Activated CD8-positive, alpha-beta T cell treated with anti-CD3 and anti-CD28 coated beads for 36 hours (primary cell): ENCODE measurements around the gene KAZN. TPM values are rescaled to one million over a fixed set of nuclear protein-coding genes. Genes with fewer than 3 reads are reported as not detected.

Experiments used
- ATAC-seq: fragments of 200-7000 bp; cut with Tn5 transposase; one replicate; pipeline ENCODE4 v1.10.0; 2021; ENCODE audit warnings: mild to moderate bottlenecking, moderate library complexity
- CTCF ChIA-PET: fragments of 350-600 bp; sonication (Branson Sonifier 250); formaldehyde crosslinking; loops from one replicate; lab custom pipeline; 2021; ENCODE audit warnings: antibody characterized with exemption; lab: Charles Lee
- POLR2A ChIA-PET: fragments of 350-600 bp; sonication (Branson Sonifier 250); formaldehyde crosslinking; loops from one replicate; lab custom pipeline; 2021; ENCODE audit warnings: antibody characterized with exemption; lab: Charles Lee
- DNase-seq: peaks from one replicate; pipeline ENCODE4 v3.0.0-alpha.2; 2020
- H3K27ac Mint-ChIP-seq: one replicate; pipeline ENCODE4 v1.8.0; 2021; ENCODE audit warnings: mild to moderate bottlenecking, mixed read lengths
- H3K27me3 Mint-ChIP-seq: one replicate; pipeline ENCODE4 v1.8.0; 2021; ENCODE audit warnings: mixed read lengths
- H3K36me3 Mint-ChIP-seq: one replicate; pipeline ENCODE4 v1.8.0; 2021; ENCODE audit warnings: low read depth, mixed read lengths
- H3K4me1 Mint-ChIP-seq: one replicate; pipeline ENCODE4 v1.8.0; 2021; ENCODE audit warnings: low read depth, mixed read lengths
- H3K4me3 Mint-ChIP-seq: one replicate; pipeline ENCODE4 v1.8.0; 2021; ENCODE audit warnings: mild to moderate bottlenecking, moderate library complexity, mixed read lengths
- H3K9me3 Mint-ChIP-seq: one replicate; pipeline ENCODE4 v1.8.0; 2021; ENCODE audit warnings: mixed read lengths
- intact Hi-C: fragments of 100-400 bp; cut with micrococcal nuclease; formaldehyde crosslinking; loops from one replicate; pipeline ENCODE4 v1.10.0; 2022
- total RNA-seq, 2 experiments: library from RNA; stranded (reverse); gene quantifications; one replicate each; pipeline ENCODE4 v1.2.3, GENCODE V29; 2021
- TF ChIP-seq, protein P1 (sequence below): fragments of 200-600 bp; IDR thresholded peaks from one replicate; pipeline ENCODE4 v1.8.0; 2022; ENCODE audit warnings: antibody characterized with exemption, mild to moderate bottlenecking

KAZN gene
- total RNA-seq, 2 experiments from 2014 or later: 1.7 to 1.9 TPM

DNA sequence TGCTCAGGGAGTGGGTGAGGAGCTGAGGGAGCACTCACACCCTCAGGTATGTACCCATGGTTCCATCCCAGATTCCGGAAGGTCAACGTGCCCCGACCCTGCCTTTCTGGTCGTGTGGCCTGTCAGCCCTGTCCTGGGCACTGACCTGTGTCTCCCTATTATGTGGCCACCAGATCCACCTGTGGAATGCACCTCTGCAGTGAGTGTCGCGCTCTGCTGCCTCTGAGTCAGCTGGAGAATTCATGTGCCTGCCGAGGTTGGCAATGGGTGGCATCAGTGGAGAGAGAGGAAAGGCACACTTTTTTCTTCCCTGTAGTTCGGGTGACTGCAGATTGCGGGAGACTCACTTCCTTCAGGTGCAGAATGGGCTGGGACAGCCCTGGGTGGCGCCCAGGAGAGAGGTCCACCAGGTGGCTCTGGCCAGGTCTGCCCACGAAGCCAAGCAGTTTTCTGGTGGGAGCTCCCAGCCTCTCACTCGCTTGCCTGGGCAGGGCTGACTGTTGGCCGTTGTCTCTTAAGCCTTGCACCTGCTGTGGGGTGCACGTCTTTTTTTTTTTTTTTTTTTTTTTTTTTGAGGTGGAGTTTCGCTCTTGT lies 378.9 kb downstream of the KAZN start:
- TF ChIP-seq, protein P1, sequence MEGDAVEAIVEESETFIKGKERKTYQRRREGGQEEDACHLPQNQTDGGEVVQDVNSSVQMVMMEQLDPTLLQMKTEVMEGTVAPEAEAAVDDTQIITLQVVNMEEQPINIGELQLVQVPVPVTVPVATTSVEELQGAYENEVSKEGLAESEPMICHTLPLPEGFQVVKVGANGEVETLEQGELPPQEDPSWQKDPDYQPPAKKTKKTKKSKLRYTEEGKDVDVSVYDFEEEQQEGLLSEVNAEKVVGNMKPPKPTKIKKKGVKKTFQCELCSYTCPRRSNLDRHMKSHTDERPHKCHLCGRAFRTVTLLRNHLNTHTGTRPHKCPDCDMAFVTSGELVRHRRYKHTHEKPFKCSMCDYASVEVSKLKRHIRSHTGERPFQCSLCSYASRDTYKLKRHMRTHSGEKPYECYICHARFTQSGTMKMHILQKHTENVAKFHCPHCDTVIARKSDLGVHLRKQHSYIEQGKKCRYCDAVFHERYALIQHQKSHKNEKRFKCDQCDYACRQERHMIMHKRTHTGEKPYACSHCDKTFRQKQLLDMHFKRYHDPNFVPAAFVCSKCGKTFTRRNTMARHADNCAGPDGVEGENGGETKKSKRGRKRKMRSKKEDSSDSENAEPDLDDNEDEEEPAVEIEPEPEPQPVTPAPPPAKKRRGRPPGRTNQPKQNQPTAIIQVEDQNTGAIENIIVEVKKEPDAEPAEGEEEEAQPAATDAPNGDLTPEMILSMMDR: no peak
- CTCF ChIA-PET: no interaction called here
- no peaks in the 10 kb centered on the region for H3K27me3 Mint-ChIP-seq

DNA sequence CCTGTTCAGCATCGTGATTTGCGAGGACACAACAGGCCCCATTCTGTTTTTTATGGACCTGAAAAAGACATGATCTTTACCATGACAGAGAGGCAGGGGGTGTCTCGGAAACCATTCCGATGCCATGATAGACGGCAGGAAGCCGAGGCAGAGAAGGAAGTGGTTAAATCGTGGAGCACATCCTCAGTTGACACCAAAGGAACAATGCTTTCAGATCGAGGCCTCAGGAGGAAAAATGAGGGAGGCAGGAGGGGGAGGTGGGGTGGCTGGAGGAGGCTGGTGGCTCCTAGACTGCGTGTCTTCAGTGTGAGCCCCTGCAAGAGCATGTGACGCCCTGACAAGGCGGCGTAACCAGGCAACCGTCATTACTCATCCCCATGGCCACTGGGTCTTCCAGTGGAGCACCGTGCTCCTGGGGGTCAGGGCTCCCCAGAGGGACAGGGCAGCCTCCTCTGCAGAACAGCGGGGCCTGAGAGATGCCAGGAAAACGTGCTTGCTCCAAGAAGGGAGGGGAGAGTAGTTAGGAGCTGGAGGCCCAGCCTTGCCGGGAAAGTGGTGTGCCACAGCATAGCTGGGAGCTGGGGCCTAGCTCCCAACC lies 382.2 kb downstream of the KAZN start:
- Mint-ChIP-seq H3K27me3 (no peaks in the 10 kb centered on the region), H3K36me3 (no peaks in the 10 kb centered on the region), H3K27ac (no peak overlapping the region), H3K4me3 (no peak overlapping the region), H3K9me3 (no peaks in the 10 kb centered on the region), H3K4me1 (peaks cover 2% of the 10 kb centered on the region)
- CTCF ChIA-PET: no interaction called here
- DNase-seq (peak; percentile 5), ATAC-seq (no peak)
- TF ChIP-seq, protein P1: no peak
- intact Hi-C loops: no loop called here
- POLR2A ChIA-PET: no interaction called here

More for the DNA sequence above, 378.9 kb downstream of the KAZN start:
- ATAC-seq: no peak
- peaks cover 2% of the 10 kb centered on the region for H3K4me1 Mint-ChIP-seq
- H3K27ac Mint-ChIP-seq: no peak overlapping the region
- H3K4me3 Mint-ChIP-seq: no peak overlapping the region
- POLR2A ChIA-PET: no interaction called here
- no peaks in the 10 kb centered on the region for H3K36me3 Mint-ChIP-seq
- no peak for DNase-seq
- peaks cover 12% of the 10 kb centered on the region for H3K9me3 Mint-ChIP-seq
- intact Hi-C loops: no loop called here

DNA sequence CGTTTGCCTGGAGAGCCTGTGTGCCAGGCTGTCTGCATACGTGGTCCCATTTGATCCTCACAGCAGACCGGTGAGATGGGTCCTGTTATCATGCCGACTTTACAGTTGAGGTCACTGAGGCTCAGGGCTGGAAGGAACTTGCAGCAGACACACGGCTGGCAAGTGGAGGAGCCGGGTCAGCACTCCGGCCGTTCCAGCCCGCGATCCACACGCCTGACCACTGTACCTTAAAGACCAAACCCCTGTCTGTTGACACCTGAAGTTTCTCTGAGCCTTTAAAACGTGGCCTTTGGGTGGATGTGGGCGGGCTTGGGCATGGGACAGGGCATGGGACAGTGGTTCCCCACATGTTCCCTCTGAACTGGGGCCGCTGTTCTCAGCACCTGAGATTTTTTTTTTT lies 383.5 kb downstream of the KAZN start:
- no peaks in the 10 kb centered on the region for H3K27me3 Mint-ChIP-seq
- H3K9me3 Mint-ChIP-seq: no peaks in the 10 kb centered on the region
- DNase-seq (no peak), ATAC-seq (no peak)
- no peak overlapping the region for H3K4me3 Mint-ChIP-seq
- TF ChIP-seq, protein P1: no peak
- intact Hi-C loops: no loop called here
- no peak overlapping the region for H3K27ac Mint-ChIP-seq
- CTCF ChIA-PET: no interaction called here
- peaks cover 2% of the 10 kb centered on the region for H3K4me1 Mint-ChIP-seq
- POLR2A ChIA-PET: no interaction called here
- H3K36me3 Mint-ChIP-seq: no peaks in the 10 kb centered on the region

DNA sequence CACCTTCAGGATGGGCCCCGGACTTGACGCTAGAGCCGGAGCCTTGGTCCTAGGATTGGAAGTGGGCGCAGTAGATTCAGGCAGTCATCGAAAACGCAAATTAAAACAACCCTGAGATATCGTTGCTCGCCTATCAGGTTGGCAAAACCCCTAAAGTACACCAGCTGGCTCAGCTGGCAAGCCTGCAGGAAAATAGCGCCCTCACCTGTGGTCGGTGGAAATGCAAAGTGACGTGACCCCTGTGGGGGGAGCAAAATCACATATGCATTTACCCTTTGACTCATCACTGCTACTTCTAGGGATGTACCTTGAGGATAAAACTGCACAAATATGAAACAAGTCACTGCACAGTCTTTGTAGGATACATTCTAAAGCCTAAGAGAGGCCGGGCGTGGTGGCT lies 384.8 kb downstream of the KAZN start:
- H3K4me3 Mint-ChIP-seq: no peak overlapping the region
- CTCF ChIA-PET: no interaction called here
- no peak for DNase-seq
- intact Hi-C loops: no loop called here
- TF ChIP-seq, protein P1: peak; percentile 6
- POLR2A ChIA-PET: no interaction called here
- H3K36me3 Mint-ChIP-seq: no peaks in the 10 kb centered on the region
- peaks cover 2% of the 10 kb centered on the region for H3K4me1 Mint-ChIP-seq
- H3K9me3 Mint-ChIP-seq: no peaks in the 10 kb centered on the region
- H3K27me3 Mint-ChIP-seq: no peaks in the 10 kb centered on the region
- no peak for ATAC-seq
- H3K27ac Mint-ChIP-seq: no peak overlapping the region

DNA sequence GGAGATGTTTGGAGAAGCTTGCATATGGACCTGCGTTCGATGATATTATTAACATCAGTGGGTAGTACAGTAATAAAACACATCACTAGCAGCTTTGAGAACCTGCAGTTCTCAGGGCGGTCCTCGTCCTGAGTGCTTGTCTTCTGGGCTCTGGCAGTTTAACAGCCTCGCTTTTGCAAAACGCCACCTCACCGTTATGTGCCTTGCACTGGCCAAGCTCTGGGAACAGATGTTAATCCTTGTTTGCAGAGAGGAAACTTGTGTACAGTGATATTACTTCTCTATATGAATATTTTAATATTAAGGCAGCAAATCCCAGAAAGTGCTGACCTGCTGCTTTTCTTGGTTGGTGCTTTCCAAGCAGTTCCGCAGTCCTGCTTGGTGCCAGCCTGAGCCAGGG lies 387.7 kb downstream of the KAZN start:
- POLR2A ChIA-PET: no interaction called here
- DNase-seq (no peak), ATAC-seq (no peak)
- TF ChIP-seq, protein P1: no peak
- intact Hi-C loops: no loop called here
- no peaks in the 10 kb centered on the region for H3K27me3 Mint-ChIP-seq
- CTCF ChIA-PET: interaction anchor here (1.5 kb wide), 1 partner anchor 42 kb away, joined by 3 read pairs; no protein-coding TSS in a partner anchor
- H3K4me1 Mint-ChIP-seq: no peaks in the 10 kb centered on the region
- H3K36me3 Mint-ChIP-seq: no peaks in the 10 kb centered on the region
- no peak overlapping the region for H3K27ac Mint-ChIP-seq
- no peaks in the 10 kb centered on the region for H3K9me3 Mint-ChIP-seq
- H3K4me3 Mint-ChIP-seq: no peak overlapping the region
